NCI-H1092 (cell line): ENCODE measurements around the gene CAMK2D.

Experiments
- DNase-seq: peaks from one replicate; lab custom pipeline; 2025; lab: John Stamatoyannopoulos, UW

CAMK2D gene

GRCh38 chr4:113604955-113605354 lies 156.6 kb downstream of the CAMK2D start:
- DNase-seq, result no peak

- no peak for DNase-seq
Observed at GRCh38 chr4:113603911-113604310, 157.6 kb downstream of the CAMK2D start.

GRCh38 chr4:113602646-113603228 lies 158.8 kb downstream of the CAMK2D start:
- DNase-seq, result no peak

- no peak for DNase-seq
Observed at GRCh38 chr4:113601636-113602035, 159.9 kb downstream of the CAMK2D start.

- DNase-seq, result no peak
Observed at GRCh38 chr4:113596396-113596795, 165.1 kb downstream of the CAMK2D start.

- DNase-seq, result no peak
Observed at GRCh38 chr4:113594231-113594556, 167.3 kb downstream of the CAMK2D start.

- DNase-seq, result no peak
Observed at GRCh38 chr4:113593400-113594230, 167.9 kb downstream of the CAMK2D start.

- DNase-seq, result no peak
Observed at GRCh38 chr4:113591982-113592381, 169.6 kb downstream of the CAMK2D start.

- DNase-seq, result no peak
Observed at GRCh38 chr4:113588895-113589668, 172.5 kb downstream of the CAMK2D start.

GRCh38 chr4:113587640-113588275 lies 173.8 kb downstream of the CAMK2D start:
- DNase-seq, result no peak

GRCh38 chr4:113587156-113587555 lies 174.4 kb downstream of the CAMK2D start:
- DNase-seq, result no peak

GRCh38 chr4:113586072-113586471 lies 175.5 kb downstream of the CAMK2D start:
- no peak for DNase-seq

- no peak for DNase-seq
Observed at GRCh38 chr4:113584407-113585150, 177.0 kb downstream of the CAMK2D start.

GRCh38 chr4:113582737-113583136 lies 178.8 kb downstream of the CAMK2D start:
- no peak for DNase-seq

GRCh38 chr4:113579360-113579759 lies 182.2 kb downstream of the CAMK2D start:
- no peak for DNase-seq

- no peak for DNase-seq
Observed at GRCh38 chr4:113576947-113577678, 184.4 kb downstream of the CAMK2D start.

- no peak for DNase-seq
Observed at GRCh38 chr4:113575401-113575800, 186.1 kb downstream of the CAMK2D start.

GRCh38 chr4:113574636-113575103 lies 186.9 kb downstream of the CAMK2D start:
- DNase-seq, result no peak

- no peak for DNase-seq
Observed at GRCh38 chr4:113572620-113573019, 188.9 kb downstream of the CAMK2D start.

- no peak for DNase-seq
Observed at GRCh38 chr4:113566015-113566795, 195.3 kb downstream of the CAMK2D start.
